ENCODE measurements around the gene HLA-DOB. TPM values are rescaled to one million over a fixed set of nuclear protein-coding genes. Genes with fewer than 3 reads are reported as not detected.

Gene HLA-DOB
- total and polyA plus RNA-seq, 2 of the 13 experiments (the other 11 are each of a cell fraction or from before 2014, with no cell fraction given): not detected

- TF ChIP-seq HMGXB3 (CRISPR knock-in tag; IDR thresholded peaks at IDR 0.05; ENCODE audit: borderline replicate concordance): no peak
- peak; percentile 11; the same call in 1 of the 2 replicates for TF ChIP-seq ZNF780A (CRISPR knock-in tag; IDR thresholded peaks at IDR 0.05)
- no peak for TF ChIP-seq BCLAF1 (IDR thresholded peaks at IDR 0.05)
- TF ChIP-seq ZBTB43 (CRISPR knock-in tag; conservative IDR thresholded peaks at IDR 0.05): no peak; the same call in 1 of the 2 replicates
- TF ChIP-seq RFX3 (CRISPR knock-in tag; IDR thresholded peaks at IDR 0.05): no peak
- TF ChIP-seq ZNF839 (CRISPR knock-in tag; IDR thresholded peaks at IDR 0.05; ENCODE audit: borderline replicate concordance): no peak
- no peak for TF ChIP-seq SNRNP70 (IDR thresholded peaks at IDR 0.05; ENCODE audit: low read depth, low read length)
- no peak for TF ChIP-seq MATR3 (CRISPR knock-in tag; IDR thresholded peaks at IDR 0.05)
- peak; percentile 90; the same call in 1 of the 2 replicates for TF ChIP-seq ISX (CRISPR knock-in tag; conservative IDR thresholded peaks at IDR 0.05)
- no peak for TF ChIP-seq SP140L (CRISPR knock-in tag; IDR thresholded peaks at IDR 0.05; ENCODE audit: borderline replicate concordance)
- TF ChIP-seq SMAD1 (CRISPR knock-in tag; IDR thresholded peaks at IDR 0.05; ENCODE audit: borderline replicate concordance, low read depth): peak; percentile 70; the same call in 1 of the 2 replicates
- 0 out of 2 replicates have a peak, but pooled peaks have one; percentile 39 for TF ChIP-seq NFATC3 (CRISPR knock-in tag; IDR thresholded peaks at IDR 0.05)
- TF ChIP-seq ATF1 (CRISPR knock-in tag; IDR thresholded peaks at IDR 0.05): peak; percentile 93
- TF ChIP-seq GATA4 (IDR thresholded peaks at IDR 0.05; ENCODE audit: borderline replicate concordance, low read depth): 0 out of 2 replicates have a peak, but pooled peaks have one; percentile 53
- TF ChIP-seq ZBTB34 (CRISPR knock-in tag; IDR thresholded peaks at IDR 0.05): peak; percentile 80
These were observed 37.0 kb upstream of the HLA-DOB start, which contains the start of the genes PSMB9 and TAP1 (continued) for GRCh38 chr6:32853541-32854375.

Measured in HepG2 (cell line).